Cardiac muscle cell (in vitro differentiated cells and primary cell): ENCODE results near the gene PARN. TPM values are rescaled to one million over a fixed set of nuclear protein-coding genes. Genes with fewer than 3 reads are reported as not detected.

ENCODE experiments used
- DNase-seq, 2 donors: peaks; one replicate each; pipeline versions ENCODE4 v3.0.0 to v3.0.0-alpha.2; 2010 to 2017; ENCODE audit warnings: low read depth in 1 of 2, low spot score in 1 of 2
- H3K27ac ChIP-seq: fragments of 200-600 bp; sonication (generic); 2 replicates; pipeline ENCODE4 v1.5.1; 2016
- H3K27me3 ChIP-seq: fragments of 200-600 bp; sonication (generic); 2 replicates; pipeline ENCODE4 v1.6.0; 2016; ENCODE audit warnings: control low read depth
- H3K36me3 ChIP-seq: fragments of 200-600 bp; sonication (generic); 2 replicates; pipeline ENCODE4 v1.5.1; 2016; ENCODE audit warnings: control low read depth
- H3K4me1 ChIP-seq: fragments of 200-600 bp; sonication (generic); 2 replicates; pipeline ENCODE4 v1.8.1; 2017; ENCODE audit warnings: low read depth, mild to moderate bottlenecking, mixed run types
- H3K4me3 ChIP-seq: fragments of 200-600 bp; sonication (generic); 2 replicates; pipeline ENCODE4 v1.5.1; 2016; ENCODE audit warnings: mild to moderate bottlenecking
- H3K9me3 ChIP-seq: fragments of 200-600 bp; sonication (generic); 2 replicates; pipeline ENCODE4 v1.5.1; 2017; ENCODE audit warnings: low read depth, mild to moderate bottlenecking, control low read depth
- polyA plus RNA-seq: library from polyadenylated mRNA; unstranded; fragments of >200 nt; fragmentation: Nextera tagmentation; extraction: Ambion mirVana; gene quantifications from 2 replicates; pipeline ENCODE4 v1.2.1, GENCODE V29; 2016
- total RNA-seq: library from RNA; depleted of rRNA; stranded (reverse); fragments of >200 nt; gene quantifications from 2 replicates; pipeline ENCODE4 v1.2.3, GENCODE V29; 2016
- TF ChIP-seq, protein P1 (sequence below): IDR thresholded peaks from 2 replicates; pipeline ENCODE4 v1.5.1; 2012; ENCODE audit warnings: low read depth, mild to moderate bottlenecking, low read length

PARN gene, protein sequence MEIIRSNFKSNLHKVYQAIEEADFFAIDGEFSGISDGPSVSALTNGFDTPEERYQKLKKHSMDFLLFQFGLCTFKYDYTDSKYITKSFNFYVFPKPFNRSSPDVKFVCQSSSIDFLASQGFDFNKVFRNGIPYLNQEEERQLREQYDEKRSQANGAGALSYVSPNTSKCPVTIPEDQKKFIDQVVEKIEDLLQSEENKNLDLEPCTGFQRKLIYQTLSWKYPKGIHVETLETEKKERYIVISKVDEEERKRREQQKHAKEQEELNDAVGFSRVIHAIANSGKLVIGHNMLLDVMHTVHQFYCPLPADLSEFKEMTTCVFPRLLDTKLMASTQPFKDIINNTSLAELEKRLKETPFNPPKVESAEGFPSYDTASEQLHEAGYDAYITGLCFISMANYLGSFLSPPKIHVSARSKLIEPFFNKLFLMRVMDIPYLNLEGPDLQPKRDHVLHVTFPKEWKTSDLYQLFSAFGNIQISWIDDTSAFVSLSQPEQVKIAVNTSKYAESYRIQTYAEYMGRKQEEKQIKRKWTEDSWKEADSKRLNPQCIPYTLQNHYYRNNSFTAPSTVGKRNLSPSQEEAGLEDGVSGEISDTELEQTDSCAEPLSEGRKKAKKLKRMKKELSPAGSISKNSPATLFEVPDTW
- total RNA-seq (22.4 TPM in 2 replicates), polyA plus RNA-seq (36.3 and 42.0 TPM in 2 replicates)

GRCh38 chr16:14629919-14630619 is at the start of gene PARN:
PARN (minus strand) TSS chr16:14630260; CDS start chr16:14630125, 135 bp downstream.
- TF ChIP-seq, protein P1, sequence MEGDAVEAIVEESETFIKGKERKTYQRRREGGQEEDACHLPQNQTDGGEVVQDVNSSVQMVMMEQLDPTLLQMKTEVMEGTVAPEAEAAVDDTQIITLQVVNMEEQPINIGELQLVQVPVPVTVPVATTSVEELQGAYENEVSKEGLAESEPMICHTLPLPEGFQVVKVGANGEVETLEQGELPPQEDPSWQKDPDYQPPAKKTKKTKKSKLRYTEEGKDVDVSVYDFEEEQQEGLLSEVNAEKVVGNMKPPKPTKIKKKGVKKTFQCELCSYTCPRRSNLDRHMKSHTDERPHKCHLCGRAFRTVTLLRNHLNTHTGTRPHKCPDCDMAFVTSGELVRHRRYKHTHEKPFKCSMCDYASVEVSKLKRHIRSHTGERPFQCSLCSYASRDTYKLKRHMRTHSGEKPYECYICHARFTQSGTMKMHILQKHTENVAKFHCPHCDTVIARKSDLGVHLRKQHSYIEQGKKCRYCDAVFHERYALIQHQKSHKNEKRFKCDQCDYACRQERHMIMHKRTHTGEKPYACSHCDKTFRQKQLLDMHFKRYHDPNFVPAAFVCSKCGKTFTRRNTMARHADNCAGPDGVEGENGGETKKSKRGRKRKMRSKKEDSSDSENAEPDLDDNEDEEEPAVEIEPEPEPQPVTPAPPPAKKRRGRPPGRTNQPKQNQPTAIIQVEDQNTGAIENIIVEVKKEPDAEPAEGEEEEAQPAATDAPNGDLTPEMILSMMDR: no peak
- Histone ChIP-seq H3K4me3 (peak within 1 kb of the TSS; percentile 72), H3K4me1 (no peaks in the 10 kb centered on the region), H3K27ac (peak within 1 kb of the TSS; percentile 96), H3K9me3 (no peaks in the 10 kb centered on the region), H3K36me3 (peaks cover 11% of the 10 kb centered on the region), H3K27me3 (no peaks in the 10 kb centered on the region)
- DNase-seq: peak; percentile 97

- Histone ChIP-seq H3K36me3 (no peaks in the 10 kb centered on the region), H3K9me3 (no peaks in the 10 kb centered on the region), H3K4me1 (no peaks in the 10 kb centered on the region), H3K27me3 (no peaks in the 10 kb centered on the region), H3K27ac (no peak overlapping the region), H3K4me3 (no peak overlapping the region)
- TF ChIP-seq, protein P1: no peak
- no peak for DNase-seq
These were observed 48.9 kb upstream of the PARN start for GRCh38 chr16:14678748-14679497.

DNA sequence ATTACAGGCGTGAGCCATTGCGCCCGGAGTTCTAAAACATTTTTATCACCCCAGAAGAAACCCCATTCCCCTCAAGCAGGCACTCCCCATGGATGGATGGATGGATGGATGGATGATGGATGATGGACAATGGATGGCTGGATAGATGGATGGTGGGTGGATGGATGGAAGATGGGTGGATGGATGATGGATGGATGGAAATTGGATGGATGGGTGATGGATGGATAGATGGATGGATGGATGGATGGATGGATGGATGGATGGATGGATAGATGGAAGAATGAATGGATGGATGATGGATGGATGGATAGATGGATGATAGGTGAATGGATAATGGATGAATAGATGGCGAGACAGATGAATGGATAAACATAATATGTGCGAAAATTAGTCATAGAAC is 47.6 kb upstream of the PARN start:
- DNase-seq: no peak
- no peaks in the 10 kb centered on the region for H3K27me3 ChIP-seq
- H3K27ac ChIP-seq: no peak overlapping the region
- no peaks in the 10 kb centered on the region for H3K9me3 ChIP-seq
- TF ChIP-seq, protein P1: no peak
- no peaks in the 10 kb centered on the region for H3K36me3 ChIP-seq
- H3K4me1 ChIP-seq: no peaks in the 10 kb centered on the region
- no peak overlapping the region for H3K4me3 ChIP-seq

DNA sequence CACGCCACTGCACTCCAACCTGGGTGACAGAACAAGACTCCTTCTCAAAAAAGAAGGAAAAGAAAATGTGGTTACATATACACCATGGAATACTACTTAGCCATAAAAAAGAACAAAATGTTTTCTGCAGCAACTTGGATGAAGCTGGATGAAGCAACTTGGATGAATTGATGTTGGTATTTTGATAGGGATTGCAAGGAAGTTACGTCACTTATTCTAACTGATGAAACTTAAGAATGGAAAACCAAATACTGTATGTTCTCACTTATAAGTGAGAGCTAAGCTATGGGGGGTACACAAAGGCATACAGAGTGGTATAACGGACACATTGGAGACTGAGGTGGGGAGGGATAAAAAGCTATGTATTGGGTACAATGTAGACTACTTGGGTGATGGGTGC is 46.6 kb upstream of the PARN start:
- Histone ChIP-seq H3K36me3 (no peaks in the 10 kb centered on the region), H3K9me3 (no peaks in the 10 kb centered on the region), H3K4me3 (no peak overlapping the region), H3K27me3 (no peaks in the 10 kb centered on the region), H3K4me1 (no peaks in the 10 kb centered on the region), H3K27ac (no peak overlapping the region)
- DNase-seq: no peak
- TF ChIP-seq, protein P1: no peak

GRCh38 chr16:14672403-14672971 is 42.4 kb upstream of the PARN start:
- Histone ChIP-seq H3K4me3 (no peak overlapping the region), H3K27me3 (no peaks in the 10 kb centered on the region), H3K4me1 (no peaks in the 10 kb centered on the region), H3K9me3 (no peaks in the 10 kb centered on the region), H3K27ac (no peak overlapping the region), H3K36me3 (peaks cover 6% of the 10 kb centered on the region)
- TF ChIP-seq, protein P1: no peak
- peak in 1 of 2 donors; percentile 10 for DNase-seq
